ENCODE data around the gene SAP25. TPM values are rescaled to one million over a fixed set of nuclear protein-coding genes. Genes with fewer than 3 reads are reported as not detected.
A peak's percentile ranks its signal among the peaks of the same experiment; 100 is the strongest.

Gene SAP25
- total RNA-seq, 2 donors from 2014 or later: 2.8 to 5.0 TPM

DNA sequence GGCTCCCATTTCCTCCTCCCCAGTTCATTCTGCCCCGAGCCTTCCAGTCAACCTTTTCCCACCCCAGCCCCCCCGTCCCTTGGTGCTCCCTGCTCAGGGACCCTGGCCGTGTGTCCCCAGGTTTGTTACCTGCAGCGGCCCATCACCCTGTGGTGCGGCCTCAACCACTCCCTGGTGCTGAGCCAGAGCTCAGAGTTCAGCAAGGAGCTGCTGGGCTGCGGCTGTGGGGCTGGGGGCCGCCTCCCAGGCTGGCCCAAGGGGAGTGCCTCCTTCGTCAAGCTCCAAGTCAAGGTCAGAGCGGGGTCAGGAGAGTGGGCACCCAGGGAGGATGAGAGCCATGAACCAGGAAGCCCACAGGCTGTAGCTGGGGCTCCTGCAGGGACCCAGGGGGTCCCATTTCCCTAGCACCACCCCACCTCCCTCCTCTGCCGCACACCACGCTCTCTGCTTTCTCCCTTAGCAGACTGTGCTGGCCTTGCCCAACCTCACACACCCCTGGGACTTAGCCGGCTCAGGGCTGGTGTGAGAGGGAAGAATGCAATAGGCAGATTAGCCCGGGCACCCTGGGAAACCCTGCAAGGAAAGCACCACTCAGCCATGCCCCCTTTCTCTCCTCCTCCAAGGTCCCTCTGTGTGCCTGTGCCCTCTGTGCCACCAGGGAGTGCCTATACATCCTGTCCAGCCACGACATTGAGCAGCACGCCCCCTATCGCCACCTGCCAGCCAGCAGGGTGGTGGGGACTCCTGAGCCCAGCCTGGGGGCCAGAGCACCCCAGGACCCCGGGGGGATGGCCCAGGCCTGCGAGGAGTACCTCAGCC is 26.4 kb upstream of the SAP25 start:
- intact Hi-C loops (cut with DNase I): loop anchor here in 1 of 2 donors (5.0 kb wide), 1 partner anchor 92 kb away; the partner anchor contains the start of gene GIGYF1
- DNase-seq (ENCODE audit: low spot score): no peak

DNA sequence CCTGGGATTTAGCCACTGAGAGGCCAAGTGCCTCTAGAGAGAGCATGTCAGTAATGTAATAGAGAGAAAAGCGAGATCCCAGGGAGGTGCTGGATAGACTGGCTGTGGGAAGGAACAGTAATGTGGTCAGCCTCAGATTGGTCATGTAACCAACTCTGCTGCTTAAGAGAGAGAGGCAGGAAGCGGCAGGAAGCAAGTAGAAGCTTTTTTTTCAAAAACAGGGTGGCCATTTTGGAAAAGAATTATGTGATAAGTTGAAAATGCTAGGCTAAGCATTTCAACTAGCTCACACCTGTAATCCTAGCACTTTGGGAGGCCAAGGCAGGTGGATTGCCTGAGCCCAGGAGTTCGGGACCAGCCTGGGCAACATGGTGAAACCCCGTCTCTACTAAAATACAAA is 24.7 kb upstream of the SAP25 start:
- no peak for DNase-seq (ENCODE audit: low spot score)
- intact Hi-C loops (cut with DNase I): no loop called here

DNA sequence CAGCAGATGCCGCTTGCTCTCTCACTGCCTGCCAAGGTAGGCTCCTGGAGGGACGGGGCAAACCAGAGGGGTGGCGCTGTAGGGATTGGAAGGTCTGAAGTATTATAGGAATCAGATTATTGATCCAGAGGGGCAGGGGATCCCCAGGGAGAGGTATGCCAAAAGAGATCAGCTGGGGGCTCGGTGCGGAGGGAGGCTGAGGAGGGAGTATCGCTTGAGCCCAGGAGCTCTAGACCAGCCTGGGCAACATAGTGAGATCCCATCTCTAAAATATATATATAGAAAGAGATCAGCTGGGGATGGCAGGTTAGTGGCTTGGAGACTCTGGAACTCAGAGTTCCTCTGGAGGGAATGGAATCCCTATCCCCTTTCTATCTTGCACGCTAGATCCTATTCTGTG is 21.5 kb upstream of the SAP25 start:
- intact Hi-C loops (cut with DNase I): no loop called here

DNA sequence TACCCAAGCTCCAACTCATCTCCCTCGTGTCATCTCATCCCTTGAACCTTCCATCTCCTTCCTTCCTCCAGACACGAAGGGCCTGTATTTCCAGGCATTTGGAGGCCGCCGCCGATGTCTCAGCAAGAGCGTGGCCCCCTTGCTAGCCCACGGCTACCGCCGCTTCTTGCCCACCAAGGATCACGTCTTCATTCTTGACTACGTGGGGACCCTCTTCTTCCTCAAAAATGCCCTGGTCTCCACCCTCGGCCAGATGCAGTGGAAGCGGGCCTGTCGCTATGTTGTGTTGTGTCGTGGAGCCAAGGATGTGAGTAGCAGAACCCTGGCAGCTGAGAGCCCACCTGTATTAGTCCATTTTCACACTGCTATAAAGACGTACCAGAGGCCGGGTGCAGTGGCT is 17.9 kb upstream of the SAP25 start:
- DNase-seq (ENCODE audit: low spot score): no peak
- intact Hi-C loops (cut with DNase I): no loop called here

More for the DNA sequence above, 21.5 kb upstream of the SAP25 start:
- DNase-seq (ENCODE audit: low spot score): no peak

DNA sequence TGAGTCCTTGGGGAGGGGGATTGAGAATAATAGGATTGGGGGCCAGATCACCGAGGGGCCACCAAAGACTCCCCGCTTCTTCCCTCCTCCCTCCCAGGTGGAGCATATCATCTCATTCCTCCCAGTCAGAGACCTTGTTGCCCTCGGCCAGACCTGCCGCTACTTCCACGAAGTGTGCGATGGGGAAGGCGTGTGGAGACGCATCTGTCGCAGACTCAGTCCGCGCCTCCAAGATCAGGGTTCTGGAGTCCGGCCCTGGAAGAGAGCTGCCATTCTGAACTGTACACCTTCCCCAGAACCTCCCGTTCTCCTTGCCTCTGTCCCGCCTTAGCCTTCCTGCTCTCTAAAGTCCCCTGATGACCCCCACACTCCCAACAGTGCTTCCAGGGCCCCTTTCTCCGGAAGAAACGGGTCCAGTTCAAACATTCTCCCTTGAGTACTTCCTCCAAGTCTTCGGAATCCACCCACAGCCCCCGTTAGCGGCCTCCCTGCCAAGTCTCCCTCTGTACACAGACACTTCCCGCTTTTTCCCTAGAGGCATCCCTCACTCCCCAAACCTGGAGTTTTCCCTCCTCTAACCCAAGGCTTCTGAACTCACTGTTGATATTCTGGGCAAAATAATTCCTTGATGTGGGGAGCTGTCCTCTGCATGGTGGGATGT is 16.5 kb upstream of the SAP25 start:
- no peak for DNase-seq (ENCODE audit: low spot score)
- intact Hi-C loops (cut with DNase I): no loop called here

DNA sequence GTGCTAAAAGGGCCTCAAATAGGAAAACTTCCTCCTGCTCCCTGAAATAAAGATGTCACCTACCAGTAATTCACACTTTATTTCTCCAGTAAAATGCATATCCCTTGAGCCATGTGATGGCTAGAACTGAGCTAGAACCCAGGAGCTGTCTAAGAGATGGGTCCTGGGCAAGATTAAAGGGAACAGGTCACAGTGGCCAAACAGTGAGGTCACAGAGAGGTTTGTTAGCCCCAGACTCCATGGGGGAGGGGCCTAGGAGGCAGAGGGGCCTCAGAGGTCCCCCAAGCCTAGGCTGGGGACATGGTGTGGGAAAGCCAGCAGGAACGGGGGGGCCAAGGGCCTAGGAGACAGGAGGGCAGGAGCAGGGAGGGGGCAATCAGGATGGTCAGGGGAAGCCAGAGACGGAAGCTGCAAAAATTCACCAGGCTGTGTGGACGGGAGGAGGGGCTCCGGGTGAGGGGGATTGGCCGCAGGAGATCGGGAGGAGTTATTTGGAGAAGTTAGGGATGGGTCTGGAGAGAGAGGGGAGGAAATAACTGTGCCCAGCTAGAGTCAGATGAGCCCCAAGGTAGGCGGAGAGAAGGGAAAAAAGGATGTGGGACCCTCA is 15.7 kb upstream of the SAP25 start:
- intact Hi-C loops (cut with DNase I): no loop called here
- no peak for DNase-seq (ENCODE audit: low spot score)

DNA sequence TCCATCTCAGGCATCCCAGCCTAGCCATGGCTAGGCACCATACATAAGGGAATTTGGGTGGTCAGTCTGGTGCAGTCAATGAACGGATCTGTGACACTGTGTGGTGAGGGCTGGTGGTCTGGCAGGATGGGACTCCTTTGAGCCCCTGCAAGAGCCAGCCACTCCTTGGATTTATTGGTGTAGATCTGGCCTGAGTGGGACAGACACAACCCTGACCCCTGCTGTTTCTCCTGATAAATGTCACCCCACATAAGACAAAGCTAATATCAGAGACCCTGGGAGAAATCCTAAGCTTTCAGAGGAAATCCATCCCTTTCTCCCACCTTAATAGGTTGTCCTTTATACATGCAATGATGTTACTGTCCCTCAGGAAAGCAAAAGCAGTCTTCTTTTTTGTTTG is 14.7 kb upstream of the SAP25 start:
- DNase-seq (ENCODE audit: low spot score): no peak
- intact Hi-C loops (cut with DNase I): no loop called here

DNA sequence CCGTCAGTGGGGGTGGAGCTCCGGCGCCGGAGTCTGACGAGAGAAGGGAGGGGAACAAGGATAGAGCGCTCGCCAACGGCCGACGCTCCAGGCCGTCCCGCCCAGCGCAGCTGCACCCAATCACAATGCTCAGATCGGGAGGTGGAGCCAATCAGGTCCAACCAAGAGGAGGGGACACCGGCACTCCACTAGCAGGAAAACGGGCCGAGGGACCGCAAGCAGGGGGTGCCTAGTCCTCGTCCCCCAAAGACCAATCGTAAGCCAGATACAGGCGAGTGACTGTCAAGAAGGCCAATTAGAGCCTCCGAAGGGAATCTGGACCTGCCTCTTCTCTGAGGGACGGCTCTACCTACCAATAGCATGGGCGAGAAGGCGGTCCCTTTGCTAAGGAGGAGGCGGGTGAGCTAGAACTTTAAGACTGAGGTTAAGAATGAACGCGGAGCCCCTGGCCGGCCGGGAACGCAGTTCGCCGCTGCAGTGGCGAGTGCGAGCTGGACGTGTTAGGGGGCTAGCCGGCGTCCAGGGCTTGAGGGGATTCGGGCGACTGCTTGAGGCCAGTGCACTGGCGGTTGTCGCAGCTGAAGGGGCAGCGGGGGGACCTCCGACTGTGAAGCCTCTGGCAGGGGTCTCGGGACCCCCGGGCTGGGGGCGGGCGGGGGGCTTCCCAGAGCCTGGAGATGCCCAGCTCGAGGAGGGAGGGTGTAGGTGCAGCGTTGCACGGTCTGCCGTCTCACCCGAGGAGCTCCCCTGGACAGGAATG is 12.7 kb upstream of the SAP25 start, which contains the start of gene FBXO24:
FBXO24 (plus strand) TSS at position 63 of the 760 bp plus-strand sequence; CDS start at position 361, 298 bp downstream.
- intact Hi-C loops (cut with DNase I): no loop called here
- peak; percentile 100 for DNase-seq (ENCODE audit: low spot score)

DNA sequence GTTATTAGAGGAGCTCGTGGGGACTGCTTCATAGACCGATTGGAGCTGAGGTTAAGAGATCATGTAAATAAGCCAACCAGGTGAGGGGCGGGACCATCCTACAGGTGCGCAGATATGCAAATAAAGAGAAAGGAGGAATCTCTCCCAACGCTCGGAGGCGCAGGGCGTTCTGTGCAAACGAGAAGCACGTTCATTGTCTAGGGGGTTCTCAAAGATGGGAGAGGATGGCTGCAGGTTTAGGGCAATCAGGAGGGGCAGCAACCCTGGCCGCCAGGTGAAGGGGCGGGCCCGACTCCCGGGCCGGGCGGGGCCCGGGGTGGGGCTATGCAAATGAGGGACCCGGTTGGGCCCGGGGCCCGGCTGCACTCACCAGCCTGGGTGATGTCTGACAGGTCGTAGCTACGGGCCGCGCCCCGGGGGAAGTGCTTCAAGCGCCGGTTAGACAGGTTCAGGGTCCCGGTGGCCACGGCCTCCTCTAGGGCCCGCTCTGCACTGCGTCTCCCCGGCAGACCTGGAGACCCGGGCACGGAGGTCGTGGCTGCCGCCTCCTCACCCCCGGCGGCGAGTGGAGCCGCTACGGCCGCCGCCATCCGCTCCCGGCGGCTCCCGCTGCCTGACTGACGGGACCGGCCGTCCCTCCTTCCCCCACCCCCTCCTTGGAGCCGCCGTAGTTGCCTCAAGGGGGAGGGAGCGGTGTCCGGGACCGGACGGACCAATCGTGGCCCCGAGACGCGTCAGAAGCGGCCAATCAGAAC is 12.0 kb upstream of the SAP25 start, which contains the start of gene LRCH4:
LRCH4 (minus strand) TSS at position 619 of the 755 bp plus-strand sequence; CDS start at position 590, 29 bp downstream.
- intact Hi-C loops (cut with DNase I): no loop called here
- DNase-seq (ENCODE audit: low spot score): peak; percentile 91

DNA sequence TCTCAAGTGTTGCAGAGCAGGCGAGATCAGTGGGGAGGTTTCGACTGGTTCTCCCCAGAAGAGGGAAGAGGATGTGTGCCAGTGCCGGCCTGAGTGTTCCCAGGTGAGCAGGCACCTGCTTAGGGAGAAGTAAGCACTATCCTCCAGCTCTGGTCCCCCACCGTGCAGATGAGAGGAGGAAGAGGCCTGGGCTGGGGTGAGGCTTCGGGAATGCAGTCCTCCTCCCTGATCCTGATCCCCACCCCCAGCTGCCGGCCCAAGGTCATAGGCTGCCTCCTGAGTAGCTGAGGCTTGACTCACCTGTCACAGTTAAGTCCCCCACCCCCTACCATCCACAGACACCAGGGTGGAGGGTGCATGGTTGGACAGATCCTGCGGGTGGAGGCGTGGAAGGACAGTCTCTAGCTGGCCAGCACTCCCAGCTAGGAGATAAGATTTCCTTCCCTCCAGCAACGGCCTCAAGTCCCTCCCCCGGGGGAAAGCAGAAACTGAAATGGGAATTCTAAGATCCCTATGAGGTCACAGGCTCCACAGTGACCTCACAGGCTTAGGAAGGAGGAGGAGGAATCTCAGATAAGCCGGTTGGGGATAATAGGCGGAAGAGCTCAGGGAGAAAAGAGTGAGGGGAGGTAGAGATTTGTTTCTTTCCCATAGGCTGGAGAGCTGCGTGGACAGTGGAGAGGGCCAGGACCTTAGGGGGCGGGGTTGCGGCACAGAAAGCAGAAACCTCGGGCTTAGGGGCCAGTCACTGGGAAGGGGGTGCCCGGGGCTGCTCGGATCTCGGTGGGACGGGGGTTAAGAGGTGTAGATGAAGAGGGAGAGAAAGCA is 11.2 kb upstream of the SAP25 start:
- no peak for DNase-seq (ENCODE audit: low spot score)
- intact Hi-C loops (cut with DNase I): no loop called here

DNA sequence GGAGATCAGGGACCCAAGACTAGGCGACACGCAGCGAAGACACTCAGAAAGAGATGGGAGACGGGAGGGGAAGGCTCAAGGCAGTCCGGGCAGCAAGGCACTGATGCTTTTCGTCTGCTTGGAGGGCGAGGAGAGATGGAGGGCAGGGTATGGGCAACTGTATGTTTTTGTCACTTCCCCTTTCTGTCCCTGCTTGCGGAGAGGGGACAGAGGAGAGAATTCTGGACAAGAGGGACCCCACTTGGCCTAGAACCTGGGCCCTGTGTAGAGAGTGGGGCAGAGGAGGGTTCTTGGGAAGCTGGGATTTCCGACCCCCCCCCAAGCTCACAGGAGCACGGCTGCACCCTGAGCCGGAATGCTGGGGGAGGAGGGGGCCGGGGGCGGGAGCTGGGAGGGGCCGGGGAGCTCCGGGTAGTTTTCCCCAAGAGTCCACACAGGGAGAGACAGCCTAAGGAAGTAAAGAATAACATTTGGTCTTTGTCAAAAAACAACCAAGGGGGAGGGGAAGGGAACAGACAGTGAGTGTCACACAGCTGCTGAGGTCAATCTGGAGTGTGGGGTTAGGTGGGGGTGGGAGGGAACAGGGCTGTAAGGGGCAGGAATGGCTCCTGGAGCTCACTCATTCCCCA is 10.5 kb upstream of the SAP25 start:
- no peak for DNase-seq (ENCODE audit: low spot score)
- intact Hi-C loops (cut with DNase I): no loop called here

DNA sequence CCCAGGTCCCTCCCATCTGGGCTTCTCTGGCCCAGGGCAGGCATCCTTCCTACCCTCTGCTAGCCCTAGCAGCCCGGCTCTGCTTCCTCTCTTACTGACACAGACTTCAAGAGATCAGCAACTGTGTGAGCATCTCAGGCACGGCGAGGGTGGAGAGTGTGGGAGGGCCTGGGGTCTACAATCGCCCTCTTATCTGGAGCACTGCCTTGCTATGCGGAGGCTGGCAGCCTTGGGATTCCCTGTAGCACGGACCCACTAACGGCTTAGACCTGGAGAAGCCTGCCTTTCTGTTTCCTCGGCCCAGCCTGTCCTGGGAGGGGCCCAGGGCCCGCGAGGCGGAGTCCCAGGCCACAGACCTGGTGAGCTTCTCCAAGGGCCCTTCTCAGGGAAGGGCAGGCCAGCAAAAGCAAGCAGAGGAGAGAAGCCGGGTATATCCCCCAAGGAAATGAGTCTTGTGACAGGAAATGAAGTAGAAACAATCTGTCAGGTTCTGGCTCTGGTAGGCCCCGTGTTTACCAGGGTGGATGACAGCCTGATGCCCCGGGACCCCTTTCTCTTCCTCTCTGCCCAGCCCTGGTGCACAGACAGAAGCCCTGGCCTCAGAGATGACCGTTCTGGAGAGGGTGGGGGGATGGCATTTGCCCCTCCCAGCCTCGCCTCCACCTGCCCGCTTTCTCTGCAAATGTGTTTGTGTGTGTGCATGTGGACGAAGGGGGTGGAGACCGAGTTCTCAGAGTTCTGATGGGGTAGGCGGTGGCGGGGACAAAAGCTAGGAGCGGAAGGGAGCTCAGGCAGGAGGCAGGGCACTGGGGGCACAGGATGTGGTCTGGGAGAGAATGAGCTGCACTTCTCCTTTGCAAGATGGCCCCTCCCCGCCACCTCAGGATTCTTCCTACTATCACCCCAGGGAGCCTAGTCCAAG is 9.7 kb upstream of the SAP25 start:
- peak; percentile 92 for DNase-seq (ENCODE audit: low spot score)
- intact Hi-C loops (cut with DNase I): no loop called here

DNA sequence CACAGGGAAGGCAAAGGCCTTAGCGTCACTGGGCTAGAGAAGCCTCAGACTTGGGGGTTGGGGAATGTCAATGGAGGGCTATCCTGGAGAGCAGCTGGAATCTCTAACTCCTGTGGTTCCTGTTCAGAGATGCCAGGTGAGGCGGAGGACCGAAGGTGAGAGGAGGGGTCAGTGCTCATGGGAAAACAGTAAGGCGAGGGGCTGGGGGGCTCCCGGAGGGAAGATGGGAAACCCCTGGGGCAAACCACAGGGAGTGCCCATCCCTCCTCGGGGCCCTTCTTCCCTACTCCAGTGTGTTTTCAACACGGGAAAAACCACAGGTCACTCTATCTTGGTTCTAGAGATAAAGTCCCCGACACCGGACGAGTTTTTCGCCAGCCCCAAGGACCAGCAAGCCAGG is 8.9 kb upstream of the SAP25 start:
- DNase-seq (ENCODE audit: low spot score): no peak
- intact Hi-C loops (cut with DNase I): no loop called here

DNA sequence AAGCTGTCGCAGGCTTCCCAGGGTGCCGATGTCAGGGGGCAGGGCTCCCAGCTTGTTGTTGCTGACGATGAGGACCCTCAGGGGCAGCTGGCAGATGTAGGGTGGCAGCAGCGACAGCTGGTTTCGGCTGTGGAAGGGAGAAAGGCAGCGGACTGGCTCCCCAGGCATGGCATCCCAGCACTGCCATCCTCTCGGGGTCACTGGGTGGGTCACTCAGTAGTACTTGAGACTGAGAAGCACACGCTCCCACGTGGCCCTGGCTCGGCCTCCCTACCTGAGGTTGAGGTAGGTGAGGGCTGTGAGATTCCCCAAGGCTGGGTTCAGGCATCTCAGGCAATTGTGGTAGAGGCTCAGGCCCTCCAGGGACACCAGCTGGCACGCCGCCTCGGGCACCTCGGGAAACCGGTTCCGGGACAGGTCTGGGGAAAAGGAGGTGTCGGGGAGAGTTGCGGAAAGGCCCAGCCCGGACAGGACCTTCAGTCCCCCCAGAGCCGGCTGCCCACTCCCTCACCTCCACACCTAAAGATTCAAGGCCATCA is 8.4 kb upstream of the SAP25 start:
- intact Hi-C loops (cut with DNase I): no loop called here
- DNase-seq (ENCODE audit: low spot score): no peak

DNA sequence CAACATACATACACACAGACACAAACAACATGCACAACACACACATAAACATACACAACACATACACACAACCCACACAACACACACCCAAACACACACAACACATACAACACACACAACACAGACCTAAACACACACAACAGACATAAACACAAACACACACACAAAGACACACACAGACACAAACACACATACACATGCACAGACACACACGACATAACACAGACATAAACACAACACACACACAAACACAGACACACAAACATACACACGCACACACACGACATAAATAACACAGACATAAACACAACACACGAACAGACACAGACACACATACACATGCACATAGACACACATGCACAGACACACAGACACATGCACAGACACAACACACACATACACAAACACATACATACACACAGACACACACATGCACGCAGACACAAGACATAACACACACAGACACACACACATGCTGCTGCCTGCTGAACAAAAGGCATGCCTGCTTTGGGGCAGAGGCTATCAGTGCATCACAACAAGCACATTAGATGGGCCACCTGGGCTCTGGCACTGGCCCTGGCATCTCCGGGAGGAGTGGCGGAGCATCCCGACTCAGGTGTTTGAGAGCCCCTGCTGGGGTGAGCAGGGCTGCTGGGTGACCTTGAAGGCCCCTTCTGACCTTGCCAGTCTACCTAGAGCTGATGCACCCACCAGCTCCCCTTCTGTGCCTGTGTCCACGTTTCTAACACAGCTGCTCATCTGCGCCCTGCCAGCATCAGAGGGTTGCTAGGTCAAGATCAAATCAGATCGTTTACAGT is 7.0 kb upstream of the SAP25 start:
- intact Hi-C loops (cut with DNase I): no loop called here

More for the DNA sequence above, 7.0 kb upstream of the SAP25 start:
- DNase-seq (ENCODE audit: low spot score): no peak
